Right atrium auricular region (tissue), 2 donors: ENCODE measurements around the gene MYH15. TPM values are rescaled to one million over a fixed set of nuclear protein-coding genes. Genes with fewer than 3 reads are reported as not detected.

ENCODE experiments used
- DNase-seq: peaks from one replicate; pipeline ENCODE4 v3.0.0-alpha.2; 2019; ENCODE audit warnings: low spot score
- H3K27ac ChIP-seq, 2 donors: fragments of 200-600 bp; sonication (generic); 1 replicate in 1 of 2; 2 replicates in 1 of 2; pipeline ENCODE4 v1.5.1; 2016 to 2019
- H3K27me3 ChIP-seq, 2 donors: fragments of 200-600 bp; sonication (generic); one replicate each; pipeline versions ENCODE4 v1.5.1 to v1.6.0; 2017 to 2019
- H3K36me3 ChIP-seq: fragments of 200-600 bp; sonication (generic); one replicate; pipeline ENCODE4 v1.5.1; 2016
- H3K4me1 ChIP-seq, 2 donors: fragments of 200-600 bp; sonication (generic); one replicate each; pipeline versions ENCODE4 v1.5.1 to v1.6.0; 2017 to 2019
- H3K4me3 ChIP-seq, 2 donors: fragments of 200-600 bp; sonication (generic); 1 replicate in 1 of 2; 2 replicates in 1 of 2; pipeline ENCODE4 v1.5.1; 2017 to 2019; ENCODE audit warnings: mild to moderate bottlenecking in 1 of 2, moderate library complexity in 1 of 2
- H3K9me3 ChIP-seq, 2 donors: fragments of 200-600 bp; sonication (generic); one replicate each; pipeline ENCODE4 v1.5.1; 2019
- CTCF ChIP-seq, 2 donors: fragments of 200-600 bp; sonication (generic); IDR thresholded peaks; one replicate each; pipeline ENCODE4 v1.5.1; 2019; ENCODE audit warnings: antibody characterized with exemption in 2 of 2
- total RNA-seq, 2 donors: library from RNA; depleted of rRNA; stranded (reverse); fragments of >200 nt; gene quantifications; one replicate each; pipeline ENCODE4 v1.1.0, GENCODE V29; 2016

The MYH15 gene
- total RNA-seq, 2 donors from 2014 or later: 0.08 to 0.48 TPM

DNA sequence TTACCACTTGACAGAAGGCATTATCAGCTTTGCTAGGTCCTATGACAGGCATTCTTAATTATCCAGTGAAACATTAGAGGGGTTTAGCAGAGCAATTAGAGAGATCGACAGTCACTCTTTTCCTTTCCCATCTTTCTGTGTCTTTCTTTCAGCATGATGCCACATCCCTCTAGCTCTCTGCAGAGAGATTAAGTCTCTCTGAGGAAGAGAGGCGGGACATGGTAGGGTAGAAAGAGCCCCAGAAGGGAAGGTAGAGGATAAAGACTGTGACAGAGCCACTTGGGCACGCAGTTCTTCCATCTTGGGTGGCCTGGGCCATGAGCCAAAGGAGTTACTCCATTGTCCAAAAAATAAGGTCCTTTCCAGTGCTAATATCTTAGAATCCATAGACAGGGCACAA is 158.2 kb downstream of the MYH15 start:
- no peak for TF ChIP-seq CTCF (IDR thresholded peaks at IDR 0.05)
- H3K4me3 ChIP-seq: no peak overlapping the region
- H3K27ac ChIP-seq: no peak overlapping the region
- H3K27me3 ChIP-seq: no peaks in the 10 kb centered on the region
- no peaks in the 10 kb centered on the region for H3K4me1 ChIP-seq
- no peaks in the 10 kb centered on the region for H3K36me3 ChIP-seq
- H3K9me3 ChIP-seq: no peaks in the 10 kb centered on the region
- DNase-seq: no peak

GRCh38 chr3:108346301-108347227 is 163.8 kb downstream of the MYH15 start:
- H3K9me3 ChIP-seq: no peaks in the 10 kb centered on the region
- no peak overlapping the region for H3K27ac ChIP-seq
- no peak overlapping the region for H3K4me3 ChIP-seq
- no peaks in the 10 kb centered on the region for H3K4me1 ChIP-seq
- no peaks in the 10 kb centered on the region for H3K36me3 ChIP-seq
- DNase-seq: no peak
- H3K27me3 ChIP-seq: no peaks in the 10 kb centered on the region
- no peak for TF ChIP-seq CTCF (IDR thresholded peaks at IDR 0.05)

DNA sequence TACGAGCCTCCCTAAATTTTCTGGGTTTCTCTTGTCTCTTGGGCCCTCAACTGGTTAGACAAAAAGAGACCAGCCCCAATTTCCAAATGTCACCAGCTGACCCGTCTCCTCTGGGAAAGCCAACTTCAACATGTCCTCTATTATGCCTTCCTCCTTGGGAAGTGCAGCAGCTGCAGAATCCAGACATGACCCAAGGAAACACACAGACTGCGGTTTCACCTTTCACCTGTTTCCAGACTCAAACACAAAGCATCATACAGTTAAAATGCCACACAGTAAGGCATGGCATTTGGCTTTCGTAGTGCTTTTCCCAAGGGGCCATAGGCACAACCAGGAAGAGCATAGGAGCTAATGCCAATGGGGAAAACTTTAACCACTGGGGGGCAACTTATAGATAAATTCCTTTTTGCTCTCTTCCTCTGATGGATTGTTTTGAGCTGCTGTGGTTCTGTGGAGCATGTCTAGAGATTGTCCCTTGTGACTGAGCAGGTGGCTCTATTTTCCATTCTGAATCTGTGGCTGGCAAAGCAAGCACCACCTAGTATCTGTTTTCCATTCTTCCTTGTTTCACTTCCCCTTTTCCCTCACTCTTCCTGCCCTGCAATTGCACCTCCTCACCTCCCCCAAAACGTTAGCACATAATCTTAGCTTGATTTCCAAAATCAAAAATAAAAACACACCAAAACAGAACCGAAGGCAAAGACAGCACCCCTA is 164.7 kb downstream of the MYH15 start:
- no peaks in the 10 kb centered on the region for H3K4me1 ChIP-seq
- H3K27me3 ChIP-seq: no peaks in the 10 kb centered on the region
- H3K36me3 ChIP-seq: no peaks in the 10 kb centered on the region

DNA sequence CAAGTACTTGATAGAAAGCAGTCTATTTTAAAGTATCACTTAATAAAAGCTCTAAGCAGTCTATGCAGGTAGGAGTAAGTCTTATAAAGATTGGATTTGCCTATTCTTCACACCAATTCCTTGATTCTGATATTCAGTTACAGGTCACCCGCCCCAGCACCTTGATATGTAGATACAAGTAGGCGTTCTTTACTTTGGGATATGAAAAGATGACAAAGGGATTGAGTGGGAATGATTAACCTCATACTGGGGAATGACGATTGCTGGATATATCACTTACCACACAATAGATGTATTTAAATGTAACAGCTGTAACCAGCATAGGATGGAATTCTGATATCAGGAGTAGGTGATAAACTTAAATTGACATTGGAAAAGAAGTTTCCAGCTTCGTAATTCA is 166.9 kb downstream of the MYH15 start:
- Histone ChIP-seq H3K4me3 (no peak overlapping the region), H3K27me3 (no peaks in the 10 kb centered on the region), H3K4me1 (no peaks in the 10 kb centered on the region), H3K27ac (no peak overlapping the region), H3K9me3 (no peaks in the 10 kb centered on the region), H3K36me3 (no peaks in the 10 kb centered on the region)
- TF ChIP-seq CTCF (IDR thresholded peaks at IDR 0.05): no peak
- DNase-seq: no peak

More for the DNA sequence above, 164.7 kb downstream of the MYH15 start:
- Histone ChIP-seq H3K9me3 (no peaks in the 10 kb centered on the region), H3K4me3 (no peak overlapping the region), H3K27ac (no peak overlapping the region)
- no peak for DNase-seq
- no peak for TF ChIP-seq CTCF (IDR thresholded peaks at IDR 0.05)

- H3K36me3 ChIP-seq: no peaks in the 10 kb centered on the region
- TF ChIP-seq CTCF (IDR thresholded peaks at IDR 0.05): no peak
- no peak overlapping the region for H3K4me3 ChIP-seq
Measured at GRCh38 chr3:108342837-108343486, 167.4 kb downstream of the MYH15 start.

More at GRCh38 chr3:108342837-108343486, 167.4 kb downstream of the MYH15 start:
- Histone ChIP-seq H3K27me3 (no peaks in the 10 kb centered on the region), H3K9me3 (no peaks in the 10 kb centered on the region), H3K4me1 (no peaks in the 10 kb centered on the region), H3K27ac (no peak overlapping the region)
- DNase-seq: no peak
